ENCODE measurements around the gene FAM221A.
"Not testable (repeated sequence)": the region's sequence is repeated elsewhere in the genome, so short reads cannot be mapped to it uniquely, and the experiment has no call there.

FAM221A gene

DNA sequence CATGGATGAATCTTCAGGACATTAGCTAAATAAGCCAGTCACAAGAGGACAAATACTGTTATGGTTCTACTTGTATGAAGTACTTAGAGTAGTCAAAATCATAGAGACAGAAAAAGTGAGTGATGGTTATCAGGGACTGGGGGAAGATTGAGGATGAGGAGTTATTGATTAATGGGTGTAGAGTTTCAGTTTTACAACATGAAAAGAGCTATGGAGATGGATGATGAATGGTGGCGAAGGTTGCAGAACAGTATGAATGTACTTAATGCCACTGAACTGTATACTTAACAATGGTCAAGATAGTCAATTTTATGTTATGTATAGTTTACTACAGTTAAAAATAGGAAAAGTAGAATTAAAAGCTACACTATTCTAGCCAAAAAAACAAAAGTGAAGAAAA is 37.8 kb downstream of the FAM221A start:
- H3K36me3 ChIP-seq (ENCODE audit: insufficient read depth), result no peaks in the 10 kb centered on the region
- H3K79me2 ChIP-seq (ENCODE audit: insufficient read depth, low read depth), result no peaks in the 10 kb centered on the region
- H3K4me3 ChIP-seq (IDR thresholded peaks at IDR 0.05; ENCODE audit: insufficient read depth, low read depth, low read length), result no peak overlapping the region
- no peaks in the 10 kb centered on the region for H3K27me3 ChIP-seq (ENCODE audit: insufficient read depth, low read depth)
- H3K4me2 ChIP-seq, result no peak overlapping the region
- no peaks in the 10 kb centered on the region for H4K20me1 ChIP-seq (ENCODE audit: insufficient read depth)
- no peak overlapping the region for H3K27ac ChIP-seq
- no peaks in the 10 kb centered on the region for H3K4me1 ChIP-seq (ENCODE audit: low read depth, poor library complexity, severe bottlenecking)
- H2AFZ ChIP-seq (ENCODE audit: low read depth), result no peak overlapping the region
- no peak for TF ChIP-seq CTCF (conservative IDR thresholded peaks at IDR 0.05; ENCODE audit: low read depth, low read length)
- H3K9ac ChIP-seq, result no peak overlapping the region

DNA sequence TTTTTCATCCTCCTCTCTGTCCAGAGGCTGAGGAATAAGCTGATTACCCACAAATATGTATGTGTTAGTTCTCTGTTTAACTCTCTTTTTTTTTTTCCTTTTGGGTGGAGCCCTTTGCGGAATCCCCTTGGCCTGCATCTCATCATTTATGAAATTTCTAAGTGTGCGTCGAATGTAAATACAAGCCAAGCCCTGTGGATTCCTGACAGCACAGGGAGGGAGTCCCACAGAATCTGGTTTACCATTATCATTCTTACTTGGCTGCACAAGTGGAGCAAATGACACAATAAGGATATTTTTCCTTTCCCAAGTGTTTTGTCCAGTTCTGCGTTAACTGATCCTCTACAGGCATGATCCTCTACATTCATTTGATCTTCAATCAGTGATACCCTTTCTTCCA is 41.5 kb downstream of the FAM221A start:
- Histone ChIP-seq H4K20me1 (ENCODE audit: insufficient read depth) (no peaks in the 10 kb centered on the region), H3K27me3 (ENCODE audit: insufficient read depth, low read depth) (no peaks in the 10 kb centered on the region), H3K4me3 (IDR thresholded peaks at IDR 0.05; ENCODE audit: insufficient read depth, low read depth, low read length) (no peak overlapping the region), H3K27ac (no peak overlapping the region), H3K36me3 (ENCODE audit: insufficient read depth) (no peaks in the 10 kb centered on the region), H3K4me2 (no peak overlapping the region), H3K9ac (no peak overlapping the region), H3K79me2 (ENCODE audit: insufficient read depth, low read depth) (no peaks in the 10 kb centered on the region), H3K4me1 (ENCODE audit: low read depth, poor library complexity, severe bottlenecking) (no peaks in the 10 kb centered on the region), H2AFZ (ENCODE audit: low read depth) (no peak overlapping the region)
- TF ChIP-seq CTCF (conservative IDR thresholded peaks at IDR 0.05; ENCODE audit: low read depth, low read length), result no peak

DNA sequence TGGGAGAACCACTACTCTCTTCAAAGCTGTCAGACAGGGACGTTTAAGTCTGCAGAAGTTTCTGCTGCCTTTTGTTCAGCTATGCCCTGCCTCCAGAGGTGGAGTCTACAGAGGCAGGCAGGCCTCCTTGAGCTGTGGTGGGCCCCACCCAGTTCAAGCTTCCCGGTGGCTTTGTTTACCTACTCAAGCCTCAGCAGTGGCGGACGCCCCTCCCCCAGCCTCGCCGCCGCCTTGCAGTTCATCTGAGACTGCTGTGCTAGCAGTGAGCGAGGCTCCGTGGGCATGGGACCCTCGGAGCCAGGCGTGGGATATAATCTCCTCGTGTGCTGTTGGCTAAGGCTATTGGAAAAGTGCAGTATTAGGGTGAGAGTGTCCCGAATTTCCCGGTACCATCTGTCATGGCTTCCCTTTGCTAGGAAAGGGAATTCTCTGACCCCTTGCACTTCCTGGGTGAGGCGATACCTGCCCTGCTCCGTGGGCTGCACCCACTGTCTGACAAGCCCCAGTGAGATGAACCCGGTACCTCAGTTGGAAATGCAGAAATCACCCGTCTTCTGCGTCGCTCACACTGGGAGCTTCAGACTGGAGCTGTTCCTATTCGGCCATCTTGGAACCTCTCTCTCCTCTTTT is 42.7 kb downstream of the FAM221A start:
- not testable (repeated sequence) for H3K9ac ChIP-seq; H3K4me2 ChIP-seq; H2AFZ ChIP-seq (ENCODE audit: low read depth); H3K36me3 ChIP-seq (ENCODE audit: insufficient read depth); H3K27ac ChIP-seq; H3K4me3 ChIP-seq (IDR thresholded peaks at IDR 0.05; ENCODE audit: insufficient read depth, low read depth, low read length); H3K27me3 ChIP-seq (ENCODE audit: insufficient read depth, low read depth); H3K4me1 ChIP-seq (ENCODE audit: low read depth, poor library complexity, severe bottlenecking); H4K20me1 ChIP-seq (ENCODE audit: insufficient read depth); H3K79me2 ChIP-seq (ENCODE audit: insufficient read depth, low read depth)

- not testable (repeated sequence) for H3K36me3 ChIP-seq (ENCODE audit: insufficient read depth); H3K9ac ChIP-seq; H3K27me3 ChIP-seq (ENCODE audit: insufficient read depth, low read depth); H4K20me1 ChIP-seq (ENCODE audit: insufficient read depth); H3K4me3 ChIP-seq (IDR thresholded peaks at IDR 0.05; ENCODE audit: insufficient read depth, low read depth, low read length); H2AFZ ChIP-seq (ENCODE audit: low read depth); H3K79me2 ChIP-seq (ENCODE audit: insufficient read depth, low read depth); H3K27ac ChIP-seq; H3K4me2 ChIP-seq; H3K4me1 ChIP-seq (ENCODE audit: low read depth, poor library complexity, severe bottlenecking)
These were observed 44.1 kb downstream of the FAM221A start for GRCh38 chr7:23724113-23724512.

DNA sequence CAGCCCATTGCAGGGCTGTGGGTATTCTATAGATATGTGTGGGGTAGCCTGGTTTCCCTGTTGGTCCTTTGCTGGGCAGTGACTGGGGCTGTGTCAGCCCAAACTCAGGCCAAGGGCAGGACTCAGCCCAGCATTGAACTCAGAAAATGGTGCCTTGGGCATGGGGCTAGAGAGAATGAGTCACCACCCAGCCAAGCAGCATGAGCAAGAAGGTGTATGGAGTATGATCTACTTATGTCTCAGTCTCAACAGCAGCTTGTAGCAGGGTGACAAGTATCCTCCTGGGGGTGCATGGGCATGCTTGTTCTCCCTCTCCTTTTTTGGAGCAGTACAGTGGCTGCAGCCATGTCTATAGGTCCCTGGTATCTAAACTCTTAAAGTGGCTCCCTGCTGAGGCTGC is 62.1 kb downstream of the FAM221A start:
- Histone ChIP-seq H3K27ac (no peak overlapping the region), H4K20me1 (ENCODE audit: insufficient read depth) (no peaks in the 10 kb centered on the region), H3K9ac (no peak overlapping the region), H3K27me3 (ENCODE audit: insufficient read depth, low read depth) (no peaks in the 10 kb centered on the region), H3K4me3 (IDR thresholded peaks at IDR 0.05; ENCODE audit: insufficient read depth, low read depth, low read length) (no peak overlapping the region), H3K36me3 (ENCODE audit: insufficient read depth) (no peaks in the 10 kb centered on the region), H3K4me1 (ENCODE audit: low read depth, poor library complexity, severe bottlenecking) (no peaks in the 10 kb centered on the region), H2AFZ (ENCODE audit: low read depth) (no peak overlapping the region), H3K79me2 (ENCODE audit: insufficient read depth, low read depth) (no peaks in the 10 kb centered on the region), H3K4me2 (no peak overlapping the region)
- TF ChIP-seq CTCF (conservative IDR thresholded peaks at IDR 0.05; ENCODE audit: low read depth, low read length), result no peak
